Suppressor macrophage treated with lipopolysaccharide for 4 hours (primary cell): ENCODE results near the gene PDE9A.

Experiments
- DNase-seq: peaks from one replicate; pipeline ENCODE4 v3.0.0-alpha.2; 2020

Gene PDE9A

GRCh38 chr21:42674351-42674940, 21.0 kb downstream of the PDE9A start:
- DNase-seq, result no peak

GRCh38 chr21:42675403-42675802, 22.0 kb downstream of the PDE9A start:
- DNase-seq, result no peak

- DNase-seq, result no peak
Measured at GRCh38 chr21:42676808-42677207, 23.4 kb downstream of the PDE9A start.

- DNase-seq, result no peak
Measured at GRCh38 chr21:42677339-42678321, 24.2 kb downstream of the PDE9A start.

- no peak for DNase-seq
Measured at GRCh38 chr21:42678618-42679295, 25.3 kb downstream of the PDE9A start.

- DNase-seq, result no peak
Measured at GRCh38 chr21:42679319-42680057, 26.1 kb downstream of the PDE9A start.

- DNase-seq, result no peak
Measured at GRCh38 chr21:42680058-42680330, 26.6 kb downstream of the PDE9A start.

GRCh38 chr21:42680429-42680828, 27.0 kb downstream of the PDE9A start:
- no peak for DNase-seq

GRCh38 chr21:42681296-42682206, 28.1 kb downstream of the PDE9A start:
- DNase-seq, result no peak

- DNase-seq, result no peak
Measured at GRCh38 chr21:42682661-42683210, 29.3 kb downstream of the PDE9A start.

GRCh38 chr21:42683371-42684108, 30.1 kb downstream of the PDE9A start:
- DNase-seq, result no peak

- DNase-seq, result peak; percentile 5
Measured at GRCh38 chr21:42684109-42684916, 30.9 kb downstream of the PDE9A start.

- no peak for DNase-seq
Measured at GRCh38 chr21:42685036-42685435, 31.6 kb downstream of the PDE9A start.

- no peak for DNase-seq
Measured at GRCh38 chr21:42685954-42686500, 32.6 kb downstream of the PDE9A start.

GRCh38 chr21:42687796-42688195, 34.4 kb downstream of the PDE9A start:
- no peak for DNase-seq

GRCh38 chr21:42688226-42688840, 34.9 kb downstream of the PDE9A start:
- DNase-seq, result no peak

GRCh38 chr21:42688841-42689371, 35.5 kb downstream of the PDE9A start:
- no peak for DNase-seq

- DNase-seq, result no peak
Measured at GRCh38 chr21:42690586-42690985, 37.2 kb downstream of the PDE9A start.
